ENCODE data around the gene RASD2. TPM values are rescaled to one million over a fixed set of nuclear protein-coding genes. Genes with fewer than 3 reads are reported as not detected.
A peak's percentile ranks its signal among the peaks of the same experiment; 100 is the strongest.
"Not testable (repeated sequence)": the region's sequence is repeated elsewhere in the genome, so short reads cannot be mapped to it uniquely, and the experiment has no call there.

RASD2 gene
- total RNA-seq: 10 to 100 TPM in 1 of 2 donors, 1 to 10 TPM in 1; 5.8 to 13.0 TPM
- long read RNA-seq, donor 1, partial matches to known transcripts: 0 of 2 reads
- long read RNA-seq, donor 1, other reads (novel, unspliced or antisense): 1 of 2 reads
- long read RNA-seq, donor 2, partial matches to known transcripts: 13 of 15 reads
- long read RNA-seq, donor 2, other reads (novel, unspliced or antisense): 2 of 15 reads

- no peak for DNase-seq (ENCODE audit: low spot score)
- intact Hi-C loops (cut with DNase I): no loop called here
Measured at GRCh38 chr22:35540595-35541253, at the start of gene RASD2. Gene RASD2 (plus strand): TSS chr22:35540831. CDS start chr22:35546810, 5,979 bp downstream.

- DNase-seq (ENCODE audit: low spot score): peak; percentile 43
- intact Hi-C loops (cut with DNase I): not testable (repeated sequence)
Measured at GRCh38 chr22:35491061-35491907, 49.3 kb upstream of the RASD2 start.

GRCh38 chr22:35491908-35492380 is 48.7 kb upstream of the RASD2 start:
- intact Hi-C loops (cut with DNase I): no loop called here
- no peak for DNase-seq (ENCODE audit: low spot score)

GRCh38 chr22:35493074-35493473 is 47.6 kb upstream of the RASD2 start:
- intact Hi-C loops (cut with DNase I): no loop called here
- DNase-seq (ENCODE audit: low spot score): no peak

- intact Hi-C loops (cut with DNase I): not testable (repeated sequence)
Measured at GRCh38 chr22:35495711-35496110, 44.9 kb upstream of the RASD2 start.

GRCh38 chr22:35496768-35497312 is 43.8 kb upstream of the RASD2 start:
- intact Hi-C loops (cut with DNase I): no loop called here
- no peak for DNase-seq (ENCODE audit: low spot score)

More at GRCh38 chr22:35495711-35496110, 44.9 kb upstream of the RASD2 start:
- not testable (repeated sequence) for DNase-seq (ENCODE audit: low spot score)

- intact Hi-C loops (cut with DNase I): no loop called here
- DNase-seq (ENCODE audit: low spot score): no peak
Measured at GRCh38 chr22:35498026-35498800, 42.4 kb upstream of the RASD2 start.

GRCh38 chr22:35502836-35503235 is 37.8 kb upstream of the RASD2 start:
- DNase-seq (ENCODE audit: low spot score): no peak
- intact Hi-C loops (cut with DNase I): no loop called here

- no peak for DNase-seq (ENCODE audit: low spot score)
Measured at GRCh38 chr22:35505399-35506258, 35.0 kb upstream of the RASD2 start.

GRCh38 chr22:35506259-35506570 is 34.4 kb upstream of the RASD2 start:
- intact Hi-C loops (cut with DNase I): no loop called here
- no peak for DNase-seq (ENCODE audit: low spot score)

More at GRCh38 chr22:35505399-35506258, 35.0 kb upstream of the RASD2 start:
- intact Hi-C loops (cut with DNase I): no loop called here

- intact Hi-C loops (cut with DNase I); DNase-seq (ENCODE audit: low spot score): not testable (repeated sequence)
Measured at GRCh38 chr22:35507851-35508250, 32.8 kb upstream of the RASD2 start.

- DNase-seq (ENCODE audit: low spot score): no peak
- intact Hi-C loops (cut with DNase I): no loop called here
Measured at GRCh38 chr22:35509451-35509850, 31.2 kb upstream of the RASD2 start.

- no peak for DNase-seq (ENCODE audit: low spot score)
- intact Hi-C loops (cut with DNase I): loop anchor here in 1 of 2 donors (5.0 kb wide), 1 partner anchor 977 kb away; no protein-coding TSS in a partner anchor
Measured at GRCh38 chr22:35509960-35510359, 30.7 kb upstream of the RASD2 start.

- no peak for DNase-seq (ENCODE audit: low spot score)
- intact Hi-C loops (cut with DNase I): loop anchor here in 1 of 2 donors (5.0 kb wide), 1 partner anchor 977 kb away; no protein-coding TSS in a partner anchor
Measured at GRCh38 chr22:35510481-35510934, 30.1 kb upstream of the RASD2 start.

- intact Hi-C loops (cut with DNase I): loop anchor here in 1 of 2 donors (5.0 kb wide), 1 partner anchor 976 kb away; no protein-coding TSS in a partner anchor
- peak; percentile 3 for DNase-seq (ENCODE audit: low spot score)
Measured at GRCh38 chr22:35510951-35511350, 29.7 kb upstream of the RASD2 start.

GRCh38 chr22:35514366-35514765 is 26.3 kb upstream of the RASD2 start:
- intact Hi-C loops (cut with DNase I): loop anchor here in 1 of 2 donors (5.0 kb wide), 1 partner anchor 973 kb away; no protein-coding TSS in a partner anchor

GRCh38 chr22:35515952-35516351 is 24.7 kb upstream of the RASD2 start:
- not testable (repeated sequence) for DNase-seq (ENCODE audit: low spot score)
- intact Hi-C loops (cut with DNase I): loop anchor here in 1 of 2 donors (1.0 kb wide), 1 partner anchor 21 kb away; no protein-coding TSS in a partner anchor

More at GRCh38 chr22:35514366-35514765, 26.3 kb upstream of the RASD2 start:
- no peak for DNase-seq (ENCODE audit: low spot score)

Data from posterior vena cava (tissue), 2 donors.